ENCODE data around the gene CYP19A1. TPM values are rescaled to one million over a fixed set of nuclear protein-coding genes. Genes with fewer than 3 reads are reported as not detected.

The CYP19A1 gene
- total and polyA plus RNA-seq, 2 of the 8 experiments (the other 6 are each of a cell fraction or from before 2014, with no cell fraction given) = not detected

DNA sequence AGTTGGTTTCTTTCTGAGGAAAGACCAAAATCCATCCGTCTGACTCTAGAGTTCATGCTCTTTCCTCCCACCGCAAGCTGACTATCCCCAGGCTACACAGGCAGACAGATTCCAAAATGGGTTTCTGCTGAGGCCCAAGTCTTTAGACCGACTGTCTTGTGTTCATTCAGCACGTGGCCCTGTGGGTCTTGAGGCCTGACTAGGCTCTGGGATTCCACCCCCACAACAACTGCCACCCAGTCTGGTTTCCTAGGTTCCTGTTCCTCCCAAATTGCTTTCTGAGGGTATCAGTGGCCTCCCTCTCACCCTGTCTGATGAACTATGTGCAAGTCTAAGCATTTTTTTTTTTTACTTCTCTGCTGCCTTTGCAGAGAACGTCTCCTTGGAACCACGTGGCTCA lies 67.7 kb downstream of the CYP19A1 start:
- POLR2A ChIA-PET (ENCODE audit: partially characterized antibody) = no interaction called here

More for the DNA sequence above, 67.7 kb downstream of the CYP19A1 start:
- H3K36me3 ChIP-seq (ENCODE audit: control insufficient read depth in 2 of 4, insufficient read depth in 4 of 4, low read length in 3 of 4) = no peaks in the 10 kb centered on the region
- no peak overlapping the region for H2BK120ac ChIP-seq (replicated peaks; ENCODE audit: low read depth, low read length)
- H4K5ac ChIP-seq (ENCODE audit: insufficient read length, low read depth, low read length) = no peak overlapping the region
- H3K4ac ChIP-seq (replicated peaks; ENCODE audit: insufficient read length, low read depth, low read length) = no peak overlapping the region
- no peak overlapping the region for H2BK12ac ChIP-seq (ENCODE audit: low read depth, low read length)
- H2AFZ ChIP-seq (ENCODE audit: low read length) = no peak overlapping the region
- no peak overlapping the region for H3K14ac ChIP-seq (ENCODE audit: insufficient read length)
- H3K56ac ChIP-seq (replicated peaks; ENCODE audit: insufficient read length, low read depth, low read length) = no peak overlapping the region
- no peaks in the 10 kb centered on the region for H3K79me2 ChIP-seq (ENCODE audit: control insufficient read depth in 1 of 2, insufficient read depth in 2 of 2, low read length in 2 of 2)
- CTCF ChIA-PET (ENCODE audit: partially characterized antibody) = interaction anchor here (1.4 to 3.9 kb wide), 3 partner anchors 10 to 132 kb away, joined by 6 to 18 read pairs (median 13); no protein-coding TSS in a partner anchor
- H3K4me2 ChIP-seq (ENCODE audit: insufficient read depth in 1 of 2, low read depth in 2 of 2, low read length in 2 of 2) = no peak overlapping the region
- TF ChIP-seq CHD2 (IDR thresholded peaks at IDR 0.05; ENCODE audit: low read length) (no peak), SP4 (IDR thresholded peaks at IDR 0.05; ENCODE audit: low read length) (no peak), SAP30 (IDR thresholded peaks at IDR 0.05; ENCODE audit: insufficient read depth, insufficient replicate concordance, low read length) (no peak), RAD21 (IDR thresholded peaks at IDR 0.05 in 1 of 2, conservative IDR thresholded peaks at IDR 0.05 in 1 of 2; ENCODE audit: low read depth in 2 of 2, low read length in 2 of 2) (no peak), PHF8 (conservative IDR thresholded peaks at IDR 0.05; ENCODE audit: low read depth, low read length) (no peak)
- TF ChIP-seq, protein P1, sequence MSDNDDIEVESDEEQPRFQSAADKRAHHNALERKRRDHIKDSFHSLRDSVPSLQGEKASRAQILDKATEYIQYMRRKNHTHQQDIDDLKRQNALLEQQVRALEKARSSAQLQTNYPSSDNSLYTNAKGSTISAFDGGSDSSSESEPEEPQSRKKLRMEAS (IDR thresholded peaks at IDR 0.05) = no peak
- TF ChIP-seq, protein P2, sequence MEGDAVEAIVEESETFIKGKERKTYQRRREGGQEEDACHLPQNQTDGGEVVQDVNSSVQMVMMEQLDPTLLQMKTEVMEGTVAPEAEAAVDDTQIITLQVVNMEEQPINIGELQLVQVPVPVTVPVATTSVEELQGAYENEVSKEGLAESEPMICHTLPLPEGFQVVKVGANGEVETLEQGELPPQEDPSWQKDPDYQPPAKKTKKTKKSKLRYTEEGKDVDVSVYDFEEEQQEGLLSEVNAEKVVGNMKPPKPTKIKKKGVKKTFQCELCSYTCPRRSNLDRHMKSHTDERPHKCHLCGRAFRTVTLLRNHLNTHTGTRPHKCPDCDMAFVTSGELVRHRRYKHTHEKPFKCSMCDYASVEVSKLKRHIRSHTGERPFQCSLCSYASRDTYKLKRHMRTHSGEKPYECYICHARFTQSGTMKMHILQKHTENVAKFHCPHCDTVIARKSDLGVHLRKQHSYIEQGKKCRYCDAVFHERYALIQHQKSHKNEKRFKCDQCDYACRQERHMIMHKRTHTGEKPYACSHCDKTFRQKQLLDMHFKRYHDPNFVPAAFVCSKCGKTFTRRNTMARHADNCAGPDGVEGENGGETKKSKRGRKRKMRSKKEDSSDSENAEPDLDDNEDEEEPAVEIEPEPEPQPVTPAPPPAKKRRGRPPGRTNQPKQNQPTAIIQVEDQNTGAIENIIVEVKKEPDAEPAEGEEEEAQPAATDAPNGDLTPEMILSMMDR (IDR thresholded peaks at IDR 0.05; ENCODE audit: control extremely low read depth in 1 of 3, insufficient read depth in 1 of 3, low read depth in 1 of 3, low read length in 3 of 3) = no peak
- H3K27ac ChIP-seq (ENCODE audit: low read depth, low read length) = no peak overlapping the region
- H3K9me3 ChIP-seq (ENCODE audit: insufficient read depth in 2 of 2, low read depth in 1 of 2, low read length in 1 of 2) = no peaks in the 10 kb centered on the region
- H2BK20ac ChIP-seq (ENCODE audit: low read length) = no peak overlapping the region
- peaks cover 0 to 8% (median 3%) of the 10 kb centered on the region in 4 experiments; a peak in 5 of 7 replicates for H3K4me1 ChIP-seq (replicated peaks in 1 of 4; ENCODE audit: control insufficient read depth in 3 of 4, insufficient read depth in 4 of 4, low read length in 3 of 4)
- H3K9ac ChIP-seq (replicated peaks in 1 of 4; ENCODE audit: extremely low read depth in 1 of 4, low read depth in 3 of 4, low read length in 3 of 4) = no peak overlapping the region
- peaks cover 3 to 25% (median 23%) of the 10 kb centered on the region in 4 experiments for H3K27me3 ChIP-seq (replicated peaks in 1 of 4; ENCODE audit: control insufficient read depth in 3 of 4, extremely low read depth in 1 of 4, insufficient read depth in 3 of 4, low read length in 3 of 4)
- H3K23me2 ChIP-seq (ENCODE audit: low read depth, low read length) = peaks cover 8% of the 10 kb centered on the region; the same call in 1 of the 2 replicates
- no peak overlapping the region for H4K8ac ChIP-seq (ENCODE audit: extremely low read depth, insufficient read depth, low read length)
- no peak for FAIRE-seq
- H2BK15ac ChIP-seq (ENCODE audit: low read length) = no peak overlapping the region
- H3K4me3 ChIP-seq (ENCODE audit: extremely low read depth in 1 of 4, insufficient read depth in 2 of 4, low read depth in 3 of 4, low read length in 4 of 4) = no peak overlapping the region
- H4K91ac ChIP-seq (replicated peaks; ENCODE audit: insufficient read length, low read length) = no peak overlapping the region
- H2AK5ac ChIP-seq (ENCODE audit: low read depth, low read length) = no peak overlapping the region
- H3K79me1 ChIP-seq (ENCODE audit: low read depth, low read length) = no peaks in the 10 kb centered on the region
- 87% methylated on average over 6 of the region's 6 CpGs; no CpG with 5 or more reads in 1 of the 2 experiments for WGBS, 2 experiments (ENCODE audit: extremely low coverage in 1 of 2, insufficient coverage in 1 of 2, insufficient read length in 1 of 2, insufficient replicate concordance in 2 of 2, low coverage in 1 of 2, low lambda C conversion rate in 2 of 2, missing lambda C conversion rate in 1 of 2)
- H3K23ac ChIP-seq (ENCODE audit: insufficient read length) = no peak overlapping the region
- no peak overlapping the region for H2BK5ac ChIP-seq (ENCODE audit: low read depth, low read length)
- H4K20me1 ChIP-seq (replicated peaks in 1 of 2; ENCODE audit: control insufficient read depth in 1 of 2, insufficient read depth in 2 of 2, low read length in 2 of 2) = no peaks in the 10 kb centered on the region
- DNase-seq (ENCODE audit: low read depth in 1 of 2, low spot score in 2 of 2) = no peak
- no peak overlapping the region for H3K18ac ChIP-seq (ENCODE audit: extremely low read depth, low read length)
